Thyroid gland (tissue), 4 donors: ENCODE measurements around the gene THBS4. TPM values are rescaled to one million over a fixed set of nuclear protein-coding genes. Genes with fewer than 3 reads are reported as not detected.

ENCODE experiments used
- DNase-seq, 2 donors: peaks; one replicate each; pipeline ENCODE4 v3.0.0-alpha.2; 2019
- H3K27ac ChIP-seq, 3 donors: fragments of 200-600 bp; sonication (generic); 1 replicate in 2 of 3; 2 replicates in 1 of 3; pipeline ENCODE4 v1.5.1; 2016 to 2019; ENCODE audit warnings: mild to moderate bottlenecking in 1 of 3, moderate library complexity in 1 of 3
- H3K27me3 ChIP-seq: fragments of 200-600 bp; sonication (generic); one replicate; pipeline ENCODE4 v1.5.1; 2019
- H3K36me3 ChIP-seq, 2 donors: fragments of 200-600 bp; sonication (generic); one replicate each; pipeline ENCODE4 v1.5.1; 2016 to 2019
- H3K4me1 ChIP-seq, 2 donors: fragments of 200-600 bp; sonication (generic); one replicate each; pipeline ENCODE4 v1.5.1; 2017 to 2019
- H3K4me3 ChIP-seq, 3 donors: fragments of 200-600 bp; sonication (generic); replicated peaks in 1 of 3; 1 replicate in 2 of 3; 2 replicates in 1 of 3; pipeline ENCODE4 v1.5.1; 2016; ENCODE audit warnings: mild to moderate bottlenecking in 1 of 3
- H3K9me3 ChIP-seq: fragments of 200-600 bp; sonication (generic); one replicate; pipeline ENCODE4 v1.5.1; 2017
- POLR2A ChIP-seq, 2 donors: fragments of 450-650 bp; IDR thresholded peaks; one replicate each; pipeline ENCODE4 v1.6.1; 2017; ENCODE audit warnings: antibody characterized with exemption in 2 of 2, mild to moderate bottlenecking in 2 of 2, moderate library complexity in 1 of 2
- WGBS, 2 donors: methylation state at CpG; one replicate each; pipeline ENCODE4 v1.1.5; 2017; 5-methylcytosine and 5-hydroxymethylcytosine counted together
- intact Hi-C: fragments of 100-400 bp; cut with DNase I; formaldehyde crosslinking; loops from one replicate; pipeline ENCODE4 v1.15.1; 2023
- small RNA-seq: library from RNA; depleted of rRNA; stranded (forward); fragments of <200 nt; gene quantifications from one replicate; pipeline ENCODE3, GENCODE V24; 2016
- total RNA-seq, 4 donors: library from RNA; depleted of rRNA; stranded (reverse); fragments of >200 nt; gene quantifications; one replicate each; pipeline ENCODE4 v1.2.3, GENCODE V29; 2016
- TF ChIP-seq, protein P1 (sequence below), 6 experiments: fragments of 200-600 bp in 3 of 6; fragments of 450-650 bp in 3 of 6; sonication (generic) in 3 of 6; IDR thresholded peaks; one replicate each; pipeline ENCODE4 v1.5.1; 2016 to 2019; ENCODE audit warnings: antibody characterized with exemption in 6 of 6, mild to moderate bottlenecking in 2 of 6, inconsistent platforms in 1 of 6, moderate library complexity in 1 of 6

Gene THBS4
- total RNA-seq, 4 donors from 2014 or later = 2.4 to 4.5 (median 3.1) TPM

- intact Hi-C loops = no loop called here
- WGBS, 2 donors = 82 to 92% methylated on average over 4 of the region's 4 CpGs
Measured at GRCh38 chr5:80127116-80127552, 92.0 kb downstream of the THBS4 start.

DNA sequence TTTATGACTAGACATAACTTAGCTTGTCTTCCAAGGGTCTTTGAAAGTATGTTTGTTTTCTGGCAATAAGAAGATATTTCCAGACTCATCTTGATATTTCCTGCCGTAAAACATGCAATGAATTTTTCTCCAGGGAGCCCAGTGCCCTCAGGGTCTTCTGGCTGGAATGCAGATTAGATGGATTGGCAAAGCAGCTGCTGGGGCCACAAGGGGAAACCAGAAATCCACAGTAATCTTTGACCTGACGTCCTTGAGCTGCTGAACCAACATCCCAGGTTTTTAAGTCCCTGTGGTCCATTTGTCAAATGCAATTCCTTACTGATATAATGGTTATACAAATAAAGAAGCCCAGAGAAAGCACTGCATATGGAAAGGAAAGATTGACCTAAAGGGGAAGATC is 93.0 kb downstream of the THBS4 start:
- WGBS, 2 donors = 63 to 67% methylated on average over 2 of the region's 2 CpGs
- Histone ChIP-seq H3K4me1 (no peaks in the 10 kb centered on the region), H3K27ac (no peak overlapping the region), H3K27me3 (no peaks in the 10 kb centered on the region), H3K4me3 (no peak overlapping the region), H3K9me3 (no peaks in the 10 kb centered on the region), H3K36me3 (no peaks in the 10 kb centered on the region)
- no peak for DNase-seq
- TF ChIP-seq POLR2A (IDR thresholded peaks at IDR 0.05) = no peak
- TF ChIP-seq, protein P1, sequence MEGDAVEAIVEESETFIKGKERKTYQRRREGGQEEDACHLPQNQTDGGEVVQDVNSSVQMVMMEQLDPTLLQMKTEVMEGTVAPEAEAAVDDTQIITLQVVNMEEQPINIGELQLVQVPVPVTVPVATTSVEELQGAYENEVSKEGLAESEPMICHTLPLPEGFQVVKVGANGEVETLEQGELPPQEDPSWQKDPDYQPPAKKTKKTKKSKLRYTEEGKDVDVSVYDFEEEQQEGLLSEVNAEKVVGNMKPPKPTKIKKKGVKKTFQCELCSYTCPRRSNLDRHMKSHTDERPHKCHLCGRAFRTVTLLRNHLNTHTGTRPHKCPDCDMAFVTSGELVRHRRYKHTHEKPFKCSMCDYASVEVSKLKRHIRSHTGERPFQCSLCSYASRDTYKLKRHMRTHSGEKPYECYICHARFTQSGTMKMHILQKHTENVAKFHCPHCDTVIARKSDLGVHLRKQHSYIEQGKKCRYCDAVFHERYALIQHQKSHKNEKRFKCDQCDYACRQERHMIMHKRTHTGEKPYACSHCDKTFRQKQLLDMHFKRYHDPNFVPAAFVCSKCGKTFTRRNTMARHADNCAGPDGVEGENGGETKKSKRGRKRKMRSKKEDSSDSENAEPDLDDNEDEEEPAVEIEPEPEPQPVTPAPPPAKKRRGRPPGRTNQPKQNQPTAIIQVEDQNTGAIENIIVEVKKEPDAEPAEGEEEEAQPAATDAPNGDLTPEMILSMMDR (IDR thresholded peaks at IDR 0.05) = no peak
- intact Hi-C loops = no loop called here

More at GRCh38 chr5:80127116-80127552, 92.0 kb downstream of the THBS4 start:
- TF ChIP-seq, protein P1 (IDR thresholded peaks at IDR 0.05) = no peak
- TF ChIP-seq POLR2A (IDR thresholded peaks at IDR 0.05) = no peak
- Histone ChIP-seq H3K36me3 (no peaks in the 10 kb centered on the region), H3K4me1 (no peaks in the 10 kb centered on the region), H3K9me3 (no peaks in the 10 kb centered on the region), H3K27me3 (no peaks in the 10 kb centered on the region), H3K4me3 (no peak overlapping the region), H3K27ac (no peak overlapping the region)
- DNase-seq = no peak

- no peak for TF ChIP-seq POLR2A (IDR thresholded peaks at IDR 0.05)
- TF ChIP-seq, protein P1 (IDR thresholded peaks at IDR 0.05) = no peak
- no peak for DNase-seq
- H3K27ac ChIP-seq = no peak overlapping the region
- intact Hi-C loops = no loop called here
- H3K36me3 ChIP-seq = no peaks in the 10 kb centered on the region
- H3K4me3 ChIP-seq = no peak overlapping the region
- H3K4me1 ChIP-seq = no peaks in the 10 kb centered on the region
- WGBS, 2 donors = 95 to 97% methylated on average over 5 of the region's 5 CpGs
- H3K9me3 ChIP-seq = no peaks in the 10 kb centered on the region
- no peaks in the 10 kb centered on the region for H3K27me3 ChIP-seq
Measured at GRCh38 chr5:80129146-80129545, 94.0 kb downstream of the THBS4 start.

Small RNAs within 50 kb of the gene (small RNA-seq; reads per million reads assigned to genes)
- gene TRMT112P2 = not detected

Other genes with a start within 250 kb of the THBS4 start
- gene MTX3, start 44.1 kb upstream of the THBS4 start, total RNA-seq = 10 to 100 TPM; 19.6 to 34.0 (median 22.9) TPM
- gene SERINC5, start 220.7 kb downstream of the THBS4 start, total RNA-seq = 10 to 100 TPM; 22.6 to 26.9 (median 24.8) TPM